ENCODE results near the gene CLMN. TPM values are rescaled to one million over a fixed set of nuclear protein-coding genes. Genes with fewer than 3 reads are reported as not detected.

CLMN gene
- total and polyA plus RNA-seq, 2 donors (not counting 3 experiments of a cell fraction or from before 2014, with no cell fraction given) = 0.72 to 9.6 TPM

DNA sequence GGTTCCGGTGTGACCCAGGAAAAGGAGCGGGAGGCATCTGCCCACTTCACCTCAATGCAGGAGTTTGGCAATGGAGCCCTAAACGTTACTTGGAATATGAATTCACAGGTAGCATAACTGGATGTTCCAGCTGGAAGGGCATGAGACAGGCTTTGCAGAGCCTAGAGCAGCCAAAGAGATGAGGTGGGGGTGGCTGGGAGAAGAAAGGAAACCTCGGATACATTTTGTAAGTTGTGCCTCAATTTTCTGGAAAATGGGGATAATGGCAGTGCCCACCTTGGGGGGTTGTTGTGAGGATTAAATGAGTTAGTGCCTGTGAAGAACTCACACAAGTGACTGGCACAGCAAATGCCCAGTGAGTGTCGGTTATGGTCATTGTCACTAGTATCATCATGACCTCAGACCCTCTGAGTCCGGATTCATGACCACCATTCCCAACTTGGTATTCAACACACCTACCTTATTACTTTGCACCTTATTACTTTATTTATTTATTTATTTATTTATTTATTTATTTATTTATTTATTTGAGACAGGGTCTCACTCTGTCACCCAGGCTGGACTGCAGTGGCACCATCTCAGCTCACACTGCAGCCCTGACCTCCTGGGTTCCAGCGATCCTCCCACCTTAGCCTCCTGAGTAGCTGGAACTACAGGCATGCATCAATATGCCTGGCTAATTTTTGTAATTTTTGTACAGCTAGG lies 56.0 kb downstream of the CLMN start:
- Histone ChIP-seq H3K9me3 (replicated peaks; ENCODE audit: control insufficient read depth, insufficient read depth, low read length) (no peaks in the 10 kb centered on the region), H2AFZ (ENCODE audit: low read depth, low read length) (no peak overlapping the region), H3K4me1 (ENCODE audit: control insufficient read depth, extremely low read depth, insufficient read depth, low read length) (peaks cover 33% of the 10 kb centered on the region), H3K27ac (ENCODE audit: insufficient read depth, low read depth, low read length) (no peak overlapping the region), H3K36me3 (ENCODE audit: control insufficient read depth in 2 of 2, extremely low read depth in 1 of 2, insufficient read depth in 2 of 2, low read length in 2 of 2) (no peaks in the 10 kb centered on the region), H3K9me1 (replicated peaks; ENCODE audit: control insufficient read depth, extremely low read depth, insufficient read depth, low read length) (no peaks in the 10 kb centered on the region), H4K20me1 (replicated peaks; ENCODE audit: control insufficient read depth, extremely low read depth, insufficient read depth, low read length) (no peaks in the 10 kb centered on the region), H3K9ac (replicated peaks; ENCODE audit: extremely low read depth, insufficient read depth, low read length) (no peak overlapping the region), H3K27me3 (ENCODE audit: control insufficient read depth in 2 of 2, insufficient read depth in 2 of 2, low read length in 2 of 2) (no peaks in the 10 kb centered on the region), H3K79me2 (ENCODE audit: control insufficient read depth, insufficient read depth, low read length) (no peaks in the 10 kb centered on the region), H3K4me2 (ENCODE audit: insufficient read depth, low read length) (no peak overlapping the region), H3K4me3 (replicated peaks in 1 of 3; ENCODE audit: insufficient read depth in 1 of 3, low read depth in 1 of 3, low read length in 3 of 3) (no peak overlapping the region)
- TF ChIP-seq, protein P1, sequence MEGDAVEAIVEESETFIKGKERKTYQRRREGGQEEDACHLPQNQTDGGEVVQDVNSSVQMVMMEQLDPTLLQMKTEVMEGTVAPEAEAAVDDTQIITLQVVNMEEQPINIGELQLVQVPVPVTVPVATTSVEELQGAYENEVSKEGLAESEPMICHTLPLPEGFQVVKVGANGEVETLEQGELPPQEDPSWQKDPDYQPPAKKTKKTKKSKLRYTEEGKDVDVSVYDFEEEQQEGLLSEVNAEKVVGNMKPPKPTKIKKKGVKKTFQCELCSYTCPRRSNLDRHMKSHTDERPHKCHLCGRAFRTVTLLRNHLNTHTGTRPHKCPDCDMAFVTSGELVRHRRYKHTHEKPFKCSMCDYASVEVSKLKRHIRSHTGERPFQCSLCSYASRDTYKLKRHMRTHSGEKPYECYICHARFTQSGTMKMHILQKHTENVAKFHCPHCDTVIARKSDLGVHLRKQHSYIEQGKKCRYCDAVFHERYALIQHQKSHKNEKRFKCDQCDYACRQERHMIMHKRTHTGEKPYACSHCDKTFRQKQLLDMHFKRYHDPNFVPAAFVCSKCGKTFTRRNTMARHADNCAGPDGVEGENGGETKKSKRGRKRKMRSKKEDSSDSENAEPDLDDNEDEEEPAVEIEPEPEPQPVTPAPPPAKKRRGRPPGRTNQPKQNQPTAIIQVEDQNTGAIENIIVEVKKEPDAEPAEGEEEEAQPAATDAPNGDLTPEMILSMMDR (IDR thresholded peaks at IDR 0.05; ENCODE audit: extremely low read depth in 1 of 2, insufficient read depth in 1 of 2, low read depth in 1 of 2, low read length in 2 of 2) = no peak
- no peak for TF ChIP-seq MYC (IDR thresholded peaks at IDR 0.05; ENCODE audit: low read depth, low read length)
- TF ChIP-seq FOS (IDR thresholded peaks at IDR 0.05; ENCODE audit: borderline replicate concordance, insufficient read depth, low read length) = no peak
- TF ChIP-seq EZH2 (IDR thresholded peaks at IDR 0.05; ENCODE audit: borderline replicate concordance, low read depth, low read length, severe bottlenecking) = no peak
- TF ChIP-seq POLR2AphosphoS5 (IDR thresholded peaks at IDR 0.05; ENCODE audit: insufficient read depth, low read depth, low read length) = no peak
- TF ChIP-seq JUN (IDR thresholded peaks at IDR 0.05; ENCODE audit: borderline replicate concordance, insufficient read depth, insufficient read length, low read depth) = no peak
- TF ChIP-seq POLR2A (IDR thresholded peaks at IDR 0.05; ENCODE audit: low read depth, low read length) = no peak
- TF ChIP-seq GATA2 (IDR thresholded peaks at IDR 0.05; ENCODE audit: insufficient read depth, insufficient read length, low read depth, low read length) = no peak
- TF ChIP-seq, protein P2, sequence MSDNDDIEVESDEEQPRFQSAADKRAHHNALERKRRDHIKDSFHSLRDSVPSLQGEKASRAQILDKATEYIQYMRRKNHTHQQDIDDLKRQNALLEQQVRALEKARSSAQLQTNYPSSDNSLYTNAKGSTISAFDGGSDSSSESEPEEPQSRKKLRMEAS (IDR thresholded peaks at IDR 0.05; ENCODE audit: insufficient read depth, insufficient read length) = no peak
- dilution Hi-C loops (cut with MboI; ENCODE audit: extremely low pct_ligation_motif_present, low sequenced_read_pairs) (no loop called here), intact Hi-C loops (cut with micrococcal nuclease) (loop anchor here (2.0 to 10.0 kb wide), 2 partner anchors 49 to 271 kb away; partner anchors contain the start of gene GLRX5)
- CTCF ChIA-PET = no interaction called here
- no peak for FAIRE-seq
- BruUV-seq (replicated peaks) = no TSS peak
- no peak for DNase-seq (ENCODE audit: low read depth, low spot score)
- POLR2A ChIA-PET = no interaction called here
